GM23248 (cell line): ENCODE results near the gene C12orf56. TPM values are rescaled to one million over a fixed set of nuclear protein-coding genes. Genes with fewer than 3 reads are reported as not detected.
"Not testable (repeated sequence)": the region's sequence is repeated elsewhere in the genome, so short reads cannot be mapped to it uniquely, and the experiment has no call there.

Experiments
- DNase-seq: peaks from one replicate; pipeline ENCODE4 v3.0.0-alpha.2; 2015
- H2AFZ ChIP-seq: fragments of 200-600 bp; sonication (generic); 2 replicates; pipeline ENCODE4 v1.6.1; 2016; ENCODE audit warnings: antibody characterized with exemption
- H3F3A ChIP-seq: fragments of 200-600 bp; sonication (generic); 2 replicates; pipeline ENCODE4 v1.6.1; 2016; ENCODE audit warnings: mild to moderate bottlenecking, antibody characterized with exemption, mixed run types; ENCODE audit not compliant: insufficient read depth
- H3K27ac ChIP-seq: fragments of 200-600 bp; sonication (generic); 2 replicates; pipeline ENCODE4 v1.5.1; 2016; ENCODE audit warnings: mild to moderate bottlenecking
- H3K27me3 ChIP-seq: fragments of 200-600 bp; sonication (generic); replicated peaks from 2 replicates; pipeline ENCODE4 v1.6.1; 2016; ENCODE audit warnings: mild to moderate bottlenecking; ENCODE audit not compliant: insufficient read depth
- H3K36me3 ChIP-seq: fragments of 200-600 bp; sonication (generic); 2 replicates; pipeline ENCODE4 v1.6.1; 2016; ENCODE audit warnings: low read depth, mild to moderate bottlenecking
- H3K4me1 ChIP-seq: fragments of 200-600 bp; sonication (generic); 2 replicates; pipeline ENCODE4 v1.6.1; 2016; ENCODE audit warnings: mild to moderate bottlenecking; ENCODE audit not compliant: insufficient read depth
- H3K4me2 ChIP-seq: fragments of 200-600 bp; sonication (generic); one replicate; pipeline ENCODE4 v1.6.1; 2016; ENCODE audit warnings: mild to moderate bottlenecking; ENCODE audit not compliant: unreplicated experiment
- H3K4me3 ChIP-seq: fragments of 200-600 bp; sonication (generic); 2 replicates; pipeline ENCODE4 v1.5.1; 2016; ENCODE audit warnings: mild to moderate bottlenecking
- H3K79me2 ChIP-seq: fragments of 200-600 bp; sonication (generic); 2 replicates; pipeline ENCODE4 v1.6.1; 2016; ENCODE audit warnings: mild to moderate bottlenecking; ENCODE audit not compliant: insufficient read depth
- H3K9ac ChIP-seq: fragments of 200-600 bp; sonication (generic); 2 replicates; pipeline ENCODE4 v1.6.1; 2016; ENCODE audit warnings: mild to moderate bottlenecking
- H3K9me2 ChIP-seq: fragments of 200-600 bp; sonication (generic); 2 replicates; pipeline ENCODE4 v1.6.1; 2016; ENCODE audit warnings: mixed run types, mild to moderate bottlenecking, moderate library complexity; ENCODE audit not compliant: insufficient read depth
- H3K9me3 ChIP-seq: fragments of 200-600 bp; sonication (generic); one replicate; pipeline ENCODE4 v1.6.1; 2017; ENCODE audit warnings: low read depth
- H4K20me1 ChIP-seq: fragments of 200-600 bp; sonication (generic); 2 replicates; pipeline ENCODE4 v1.6.0; 2016; ENCODE audit not compliant: insufficient read depth
- EZH2 ChIP-seq: fragments of 200-600 bp; sonication (generic); IDR thresholded peaks from 2 replicates; pipeline ENCODE4 v1.6.1; 2018; ENCODE audit warnings: antibody characterized with exemption, mild to moderate bottlenecking; ENCODE audit not compliant: insufficient read depth, poor library complexity, severe bottlenecking
- EZH2phosphoT487 ChIP-seq: fragments of 200-600 bp; sonication (generic); IDR thresholded peaks from 2 replicates; pipeline ENCODE4 v1.6.1; 2018; ENCODE audit warnings: antibody characterized with exemption, moderate library complexity, mild to moderate bottlenecking, low read depth; ENCODE audit not compliant: insufficient read depth
- WGBS, 2 experiments: methylation state at CpG; one replicate each; pipeline ENCODE4 v1.1.6; 2015 to 2017; ENCODE audit warnings: low lambda C conversion rate in 2 of 2, low coverage in 1 of 2; ENCODE audit errors: missing lambda C conversion rate in 2 of 2; 5-methylcytosine and 5-hydroxymethylcytosine counted together
- in situ Hi-C: fragments of 300-500 bp; cut with MboI; formaldehyde crosslinking; loops from 2 replicates; pipeline ENCODE4 v1.15.0; 2020
- polyA plus RNA-seq: library from polyadenylated mRNA; unstranded; fragments of >200 nt; fragmentation: Nextera tagmentation; extraction: Ambion mirVana; gene quantifications from 2 replicates; pipeline ENCODE4 v1.2.1, GENCODE V29; 2016
- total RNA-seq: library from RNA; depleted of rRNA; stranded (reverse); fragments of >200 nt; shearing (Covaris generic); gene quantifications from 2 replicates; pipeline ENCODE4 v1.2.3, GENCODE V29; 2014

C12orf56 gene
- total and polyA plus RNA-seq, 2 experiments from 2014 or later: 0.43 to 0.90 TPM

- H3K79me2 ChIP-seq: no peaks in the 10 kb centered on the region
- H3K36me3 ChIP-seq: no peaks in the 10 kb centered on the region
- peaks cover 30% of the 10 kb centered on the region for H3F3A ChIP-seq
- H3K9ac ChIP-seq: peak overlapping the region; percentile 5; the same call in 1 of the 2 replicates
- in situ Hi-C loops: no loop called here
- no peaks in the 10 kb centered on the region for H3K9me2 ChIP-seq
- H4K20me1 ChIP-seq: no peaks in the 10 kb centered on the region
- no peaks in the 10 kb centered on the region for H3K27me3 ChIP-seq
- H2AFZ ChIP-seq: peak overlapping the region; percentile 56
- H3K4me3 ChIP-seq: peak overlapping the region; percentile 35
- 2 to 3% methylated on average over 2 of the region's 2 CpGs for whole genome bisulfite sequencing, 2 experiments
- peaks cover 27% of the 10 kb centered on the region for H3K4me1 ChIP-seq
- peak; percentile 81 for DNase-seq
- peak overlapping the region; percentile 59 for H3K27ac ChIP-seq
- H3K4me2 ChIP-seq: peak overlapping the region; percentile 56
- no peaks in the 10 kb centered on the region for H3K9me3 ChIP-seq
- TF ChIP-seq EZH2 (no peak), EZH2phosphoT487 (no peak)
These were observed 5.1 kb downstream of the C12orf56 start for GRCh38 chr12:64385468-64385867.

- Histone ChIP-seq H3F3A (peaks cover 30% of the 10 kb centered on the region), H3K4me3 (peak overlapping the region; percentile 35), H3K9me2 (no peaks in the 10 kb centered on the region), H3K27me3 (no peaks in the 10 kb centered on the region), H4K20me1 (no peaks in the 10 kb centered on the region), H3K79me2 (no peaks in the 10 kb centered on the region), H2AFZ (peak overlapping the region; percentile 56), H3K4me2 (peak overlapping the region; percentile 56), H3K27ac (peak overlapping the region; percentile 59), H3K4me1 (peaks cover 27% of the 10 kb centered on the region), H3K9ac (peak overlapping the region; percentile 5; the same call in 1 of the 2 replicates), H3K9me3 (no peaks in the 10 kb centered on the region), H3K36me3 (no peaks in the 10 kb centered on the region)
- in situ Hi-C loops: no loop called here
- WGBS, 2 experiments: 98 to 99% methylated on average over 3 of the region's 3 CpGs
- DNase-seq: no peak
- TF ChIP-seq EZH2 (no peak), EZH2phosphoT487 (no peak)
These were observed 5.5 kb downstream of the C12orf56 start for GRCh38 chr12:64385019-64385418.

- peak overlapping the region; percentile 1; the same call in 1 of the 2 replicates for H3K27ac ChIP-seq
- 63 to 72% methylated on average over 1 of the region's 1 CpG for WGBS, 2 experiments
- H3K4me2 ChIP-seq: no peak overlapping the region
- no peaks in the 10 kb centered on the region for H3K36me3 ChIP-seq
- peak; percentile 54 for DNase-seq
- H3K4me1 ChIP-seq: peaks cover 27% of the 10 kb centered on the region
- no peak overlapping the region for H3K4me3 ChIP-seq
- H3K79me2 ChIP-seq: no peaks in the 10 kb centered on the region
- in situ Hi-C loops: no loop called here
- H3F3A ChIP-seq: peaks cover 30% of the 10 kb centered on the region
- no peak overlapping the region for H3K9ac ChIP-seq
- TF ChIP-seq EZH2 (no peak), EZH2phosphoT487 (no peak)
- no peaks in the 10 kb centered on the region for H3K9me3 ChIP-seq
- H2AFZ ChIP-seq: peak overlapping the region; percentile 56
- H4K20me1 ChIP-seq: no peaks in the 10 kb centered on the region
- no peaks in the 10 kb centered on the region for H3K9me2 ChIP-seq
- H3K27me3 ChIP-seq: no peaks in the 10 kb centered on the region
These were observed 6.9 kb downstream of the C12orf56 start for GRCh38 chr12:64383675-64384074.

- no peaks in the 10 kb centered on the region for H3K36me3 ChIP-seq
- no peak for TF ChIP-seq EZH2phosphoT487
- no peak for TF ChIP-seq EZH2
- H3K4me3 ChIP-seq: no peak overlapping the region
- H3F3A ChIP-seq: no peaks in the 10 kb centered on the region
- H3K4me2 ChIP-seq: no peak overlapping the region
- no peaks in the 10 kb centered on the region for H3K79me2 ChIP-seq
- WGBS, 2 experiments: 93 to 99% methylated on average over 4 of the region's 4 CpGs
- no peaks in the 10 kb centered on the region for H3K9me2 ChIP-seq
- no peaks in the 10 kb centered on the region for H4K20me1 ChIP-seq
- in situ Hi-C loops: no loop called here
- H3K9ac ChIP-seq: no peak overlapping the region
- H3K9me3 ChIP-seq: no peaks in the 10 kb centered on the region
- no peaks in the 10 kb centered on the region for H3K27me3 ChIP-seq
- no peak overlapping the region for H2AFZ ChIP-seq
- no peak overlapping the region for H3K27ac ChIP-seq
- DNase-seq: no peak
- H3K4me1 ChIP-seq: no peaks in the 10 kb centered on the region
These were observed 27.7 kb downstream of the C12orf56 start for GRCh38 chr12:64362721-64363305.

- H2AFZ ChIP-seq, H3K27me3 ChIP-seq, H3K4me2 ChIP-seq, H3K4me3 ChIP-seq, H4K20me1 ChIP-seq, H3K9me3 ChIP-seq, H3K9me2 ChIP-seq, H3K4me1 ChIP-seq, DNase-seq, in situ Hi-C loops, H3K79me2 ChIP-seq, H3K27ac ChIP-seq, H3K36me3 ChIP-seq, H3F3A ChIP-seq, H3K9ac ChIP-seq: not testable (repeated sequence)
- 82 to 90% methylated on average over 3 of the region's 3 CpGs for WGBS, 2 experiments
These were observed 29.4 kb downstream of the C12orf56 start for GRCh38 chr12:64361173-64361572.

GRCh38 chr12:64356209-64356608, 34.3 kb downstream of the C12orf56 start:
- H3K27ac ChIP-seq, in situ Hi-C loops, H3K79me2 ChIP-seq, H3K9me3 ChIP-seq, H3K4me2 ChIP-seq, H3K4me1 ChIP-seq, H3K27me3 ChIP-seq, H3K9me2 ChIP-seq, H3K4me3 ChIP-seq, H4K20me1 ChIP-seq, H2AFZ ChIP-seq, H3F3A ChIP-seq, H3K9ac ChIP-seq, DNase-seq, H3K36me3 ChIP-seq: not testable (repeated sequence)
- 73 to 84% methylated on average over 2 of the region's 2 CpGs for WGBS, 2 experiments
